Astrocyte of the hippocampus (primary cell): ENCODE results near the gene PLOD3.

Experiments
- DNase-seq: peaks from one replicate; pipeline ENCODE4 v3.0.0; 2011; ENCODE audit warnings: low read depth, low spot score

Gene PLOD3

DNA sequence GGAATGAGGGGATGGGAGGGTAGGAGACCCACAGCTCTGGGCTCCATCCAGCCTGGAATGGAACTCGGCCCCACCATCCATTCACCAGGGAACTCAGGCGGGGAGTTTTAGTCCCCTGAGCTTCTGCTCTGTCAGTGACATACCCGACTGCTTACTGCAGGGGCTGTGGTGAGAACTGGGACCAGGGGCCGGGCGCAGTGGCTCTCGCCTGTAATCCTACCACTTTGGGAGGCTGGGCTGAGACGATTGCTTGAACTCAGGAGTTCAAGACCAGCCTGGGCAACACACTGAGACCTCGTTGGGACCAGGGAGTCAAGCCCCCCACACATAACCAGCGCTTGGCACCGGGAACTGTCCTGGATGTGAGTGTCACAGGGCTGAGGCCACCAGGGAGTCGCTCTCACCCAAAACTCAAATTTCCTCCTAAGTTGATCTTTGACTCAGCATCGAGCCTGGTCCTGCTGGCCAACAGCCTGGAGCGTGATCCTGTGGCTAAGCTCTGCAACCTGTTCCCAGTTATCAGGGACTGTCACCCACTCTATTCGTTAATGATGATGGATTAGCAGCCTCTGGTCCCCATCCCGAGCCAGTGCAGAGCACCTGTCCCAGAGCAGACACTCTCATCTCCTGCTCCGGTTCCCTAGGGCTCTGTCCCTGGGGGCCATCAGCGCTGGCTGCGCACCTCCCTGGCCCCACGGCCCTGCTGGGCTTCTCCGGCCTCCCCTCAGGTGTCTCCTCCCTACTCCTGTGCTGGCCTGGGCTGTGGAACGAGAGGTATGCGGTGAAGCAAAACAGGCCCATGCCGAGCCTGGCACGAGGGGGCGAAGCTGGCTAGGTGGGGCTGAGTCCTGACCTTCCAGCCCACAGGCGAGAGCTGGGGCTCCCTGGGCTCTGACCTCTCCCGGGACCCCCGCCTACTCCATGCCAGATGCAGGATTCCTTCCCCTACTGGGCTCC, 21.1 kb upstream of the PLOD3 start:
- no peak for DNase-seq

DNA sequence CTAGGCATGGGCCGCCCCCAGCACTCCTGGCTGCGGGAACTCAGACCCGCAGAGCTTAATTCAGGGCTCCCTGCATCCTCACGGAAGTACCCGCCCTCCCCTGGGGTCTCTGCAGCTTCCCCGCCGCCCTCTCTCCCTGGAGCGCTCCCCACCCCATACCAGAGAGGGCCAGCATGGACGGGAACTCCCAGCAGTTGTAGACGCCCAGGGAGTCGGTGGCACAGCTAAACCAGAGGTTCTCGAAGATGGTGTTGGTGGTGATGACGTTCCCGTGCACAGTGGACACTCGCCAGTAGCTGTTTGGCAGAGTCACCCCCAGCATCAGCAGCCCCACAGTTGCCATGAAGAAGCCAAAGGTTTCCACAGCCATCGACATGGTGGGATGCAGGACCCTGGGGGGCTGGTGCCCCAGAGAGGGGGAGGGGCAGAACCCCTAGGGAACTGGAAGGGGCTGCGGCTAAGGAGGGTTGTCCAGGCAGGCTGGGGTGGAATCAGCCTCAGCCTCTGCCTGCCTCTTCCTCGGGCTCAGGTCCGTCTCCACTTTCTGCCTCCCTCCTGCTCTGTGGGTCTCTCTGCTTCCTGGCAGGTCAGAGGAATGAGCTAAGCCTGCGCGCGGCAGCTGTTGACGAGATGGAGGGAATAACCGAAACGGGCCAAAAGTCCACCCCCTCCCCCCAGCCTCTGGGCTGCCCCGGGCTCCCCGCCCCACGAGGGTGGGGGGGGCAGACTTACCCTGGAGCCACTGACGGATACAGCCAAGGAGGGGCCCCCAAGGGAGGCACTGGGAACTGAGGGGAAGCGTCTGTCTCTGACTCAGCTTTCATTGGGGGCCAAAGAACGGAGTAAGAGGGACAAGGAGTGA, 20.1 kb upstream of the PLOD3 start, which contains the start of gene CLDN15:
CLDN15 (minus strand) TSS at position 597 of the 862 bp plus-strand sequence; CDS start at position 376, 221 bp downstream.
- no peak for DNase-seq

DNA sequence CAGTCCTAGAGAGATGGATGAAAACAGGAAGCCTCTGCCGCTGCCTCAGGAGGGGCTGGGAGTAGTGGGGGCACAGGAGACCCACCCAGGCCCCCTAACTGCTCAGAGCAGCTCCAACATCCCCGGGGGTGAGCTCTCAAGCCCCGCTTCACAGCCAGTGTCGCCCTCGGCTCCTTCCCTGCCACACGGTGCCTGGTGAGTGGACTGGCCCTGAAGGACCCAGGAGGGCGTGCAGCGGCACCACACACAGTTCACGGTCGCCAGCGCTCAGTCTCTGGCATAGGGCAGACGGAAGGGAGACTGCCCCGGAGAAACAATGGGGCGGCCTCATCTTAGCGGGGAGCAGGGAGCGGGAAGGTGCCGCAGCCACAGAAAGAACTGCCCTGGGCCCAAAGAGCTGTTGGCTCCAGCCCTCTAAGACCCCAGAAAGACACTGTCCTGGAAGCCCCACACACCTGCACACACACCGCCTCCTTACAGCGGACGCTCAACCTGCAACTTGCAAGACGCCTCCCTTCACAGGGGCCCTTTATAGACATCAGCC, 19.0 kb upstream of the PLOD3 start:
- DNase-seq, result no peak

- DNase-seq, result no peak
Measured at GRCh38 chr7:101235522-101235921, 18.1 kb upstream of the PLOD3 start.

GRCh38 chr7:101235050-101235449, 17.7 kb upstream of the PLOD3 start:
- DNase-seq, result no peak

- DNase-seq, result no peak
Measured at GRCh38 chr7:101234636-101235035, 17.3 kb upstream of the PLOD3 start.

DNA sequence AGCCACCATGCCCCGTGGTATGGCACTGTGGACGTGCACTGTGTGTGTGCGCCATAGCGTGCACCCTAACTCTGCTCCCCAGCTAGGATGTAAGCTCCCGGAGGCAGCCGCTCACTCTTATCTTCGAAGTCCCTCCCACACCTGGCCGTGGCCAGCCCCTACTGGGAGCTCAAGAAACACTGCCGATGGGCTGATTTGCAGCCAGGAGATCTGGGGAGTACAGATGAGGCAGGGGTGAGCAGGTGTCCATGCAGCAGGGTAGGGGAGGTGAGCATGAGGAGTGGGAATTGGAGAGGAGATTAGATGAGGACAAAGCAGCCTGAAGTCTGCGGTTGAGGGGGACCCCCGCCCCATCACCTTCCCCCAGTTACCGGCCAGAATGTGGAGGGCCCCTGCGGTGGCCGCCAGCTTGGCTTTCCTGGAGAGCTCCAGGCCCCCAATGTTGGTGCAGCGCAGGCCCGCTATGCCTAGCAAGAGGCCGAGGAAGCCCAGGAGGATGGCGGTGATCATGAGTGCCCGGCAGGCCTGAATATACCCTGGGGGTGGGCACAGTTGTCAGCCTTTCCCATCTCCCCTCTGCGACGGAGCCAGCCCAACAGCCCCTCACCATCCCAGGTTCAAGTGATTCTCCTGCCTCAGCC, 16.6 kb upstream of the PLOD3 start:
- DNase-seq, result no peak

DNA sequence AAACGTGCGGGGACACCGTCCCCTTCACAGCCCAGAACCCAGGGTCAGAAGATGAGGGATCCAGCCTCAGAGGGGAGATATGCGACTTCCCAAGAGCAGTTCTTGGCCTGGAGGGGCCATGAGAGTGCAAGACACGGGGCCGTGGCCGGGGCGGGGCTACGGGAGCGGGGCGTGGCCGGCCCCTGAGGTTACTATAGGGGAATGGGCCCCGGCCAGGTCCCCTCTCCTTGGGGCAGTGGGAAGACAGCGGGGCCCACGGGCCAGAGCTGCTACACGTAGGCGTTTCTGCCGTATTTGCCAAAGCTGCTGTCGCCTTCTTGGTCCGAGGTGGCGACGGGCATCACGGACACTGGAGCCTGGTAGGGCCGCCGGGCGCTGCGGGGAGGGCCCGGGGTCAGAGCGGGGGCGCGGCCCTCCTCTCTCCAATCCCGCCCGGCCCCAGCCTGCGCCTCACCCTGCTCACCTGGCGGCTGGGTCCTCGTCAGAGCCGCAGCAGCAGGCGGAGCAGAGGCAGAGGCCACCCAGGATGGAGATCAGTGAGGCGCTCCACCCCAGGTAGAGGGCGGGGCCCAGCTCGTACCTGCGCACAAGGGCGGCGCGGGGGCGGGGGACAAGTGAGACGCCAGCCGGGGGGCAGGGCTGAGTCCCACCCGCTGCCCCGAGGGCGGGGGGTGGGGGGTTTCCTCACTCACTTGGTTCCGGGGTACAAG, 14.9 kb upstream of the PLOD3 start:
- DNase-seq, result peak; percentile 24

GRCh38 chr7:101231644-101232043, 14.3 kb upstream of the PLOD3 start:
- DNase-seq, result no peak

DNA sequence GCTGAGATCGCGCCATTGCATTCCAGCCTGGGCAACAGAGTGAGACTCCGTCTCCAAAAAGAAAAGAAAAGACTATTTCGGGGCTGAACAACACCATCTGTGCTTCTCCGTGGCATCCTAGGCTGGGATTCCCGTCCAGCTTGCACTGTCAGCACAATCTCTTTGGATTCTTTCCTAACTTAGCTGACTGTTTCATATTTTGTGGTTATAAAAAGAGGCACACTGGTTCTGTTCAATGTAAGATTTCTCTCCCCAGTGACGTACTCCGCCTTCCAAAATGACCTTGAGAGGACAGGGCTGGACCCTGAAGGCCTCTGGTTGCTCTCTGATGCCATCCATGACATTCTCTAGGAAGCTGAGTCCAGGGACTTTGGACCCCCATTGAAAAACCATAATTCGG, 9.3 kb upstream of the PLOD3 start:
- DNase-seq, result no peak

DNA sequence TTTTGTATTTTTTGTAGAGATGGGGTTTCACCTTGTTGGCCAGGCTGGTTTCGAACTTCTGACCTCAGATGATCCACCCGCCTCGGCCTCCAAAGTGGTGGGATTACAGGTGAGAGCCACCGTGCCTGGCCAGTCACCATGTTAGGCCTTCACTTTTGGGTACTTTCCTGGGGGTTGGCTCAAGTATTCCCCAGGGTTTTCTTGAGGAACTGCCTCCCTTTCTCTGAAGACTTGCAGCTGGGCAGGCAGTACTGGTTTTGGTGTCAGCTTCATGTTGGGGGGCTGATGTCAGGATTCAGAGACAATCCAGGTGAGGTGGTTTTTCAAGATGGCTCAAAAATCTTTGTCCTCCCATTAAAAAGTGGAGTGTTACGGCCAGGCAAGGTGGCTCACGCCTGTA, 8.3 kb upstream of the PLOD3 start:
- DNase-seq, result no peak

GRCh38 chr7:101223528-101223927, 6.1 kb upstream of the PLOD3 start:
- no peak for DNase-seq

DNA sequence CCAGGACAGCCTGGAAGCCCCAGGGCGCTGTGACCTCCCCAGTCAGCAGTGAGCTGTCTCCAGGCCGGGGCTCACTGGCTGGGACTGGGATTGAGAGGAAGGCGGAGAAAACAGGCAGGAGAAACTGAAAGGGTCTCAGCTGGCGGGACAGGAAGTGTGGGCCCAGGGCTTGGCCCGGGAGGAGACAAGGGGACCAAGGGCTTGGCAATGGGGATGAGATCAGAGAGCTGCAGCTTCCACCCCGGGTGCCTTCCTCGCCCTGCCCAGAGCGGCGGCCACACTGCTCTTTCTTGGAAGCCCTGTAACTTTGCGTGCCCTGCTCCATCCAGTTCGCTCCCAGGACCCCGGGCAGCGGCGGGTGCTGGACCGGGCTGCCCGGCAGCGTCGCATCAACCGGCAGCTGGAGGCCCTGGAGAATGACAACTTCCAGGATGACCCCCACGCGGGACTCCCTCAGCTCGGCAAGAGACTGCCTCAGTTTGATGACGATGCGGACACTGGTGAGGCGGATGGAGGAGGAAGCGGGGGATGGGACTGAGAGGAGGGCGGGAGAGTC, 5.0 kb upstream of the PLOD3 start:
- DNase-seq, result no peak

DNA sequence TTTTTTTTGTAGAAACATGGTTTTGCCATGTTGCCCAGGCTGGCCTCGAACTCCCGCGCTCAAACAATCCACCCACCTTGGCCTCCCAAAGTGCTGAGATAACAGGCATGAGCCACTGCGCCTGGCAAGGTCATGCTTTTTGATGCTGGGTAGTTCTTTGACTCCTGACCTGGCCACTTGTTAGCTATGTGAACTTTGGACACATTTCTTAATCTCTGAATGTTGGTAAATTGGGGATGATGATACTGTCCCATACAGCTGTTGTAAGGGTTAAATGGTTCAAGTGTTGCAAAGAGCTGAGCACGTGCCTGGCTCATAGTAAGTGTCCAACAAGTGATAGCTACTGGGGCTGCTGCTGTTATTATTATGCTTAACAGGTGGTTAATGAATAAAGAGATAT, 2.9 kb upstream of the PLOD3 start:
- no peak for DNase-seq

DNA sequence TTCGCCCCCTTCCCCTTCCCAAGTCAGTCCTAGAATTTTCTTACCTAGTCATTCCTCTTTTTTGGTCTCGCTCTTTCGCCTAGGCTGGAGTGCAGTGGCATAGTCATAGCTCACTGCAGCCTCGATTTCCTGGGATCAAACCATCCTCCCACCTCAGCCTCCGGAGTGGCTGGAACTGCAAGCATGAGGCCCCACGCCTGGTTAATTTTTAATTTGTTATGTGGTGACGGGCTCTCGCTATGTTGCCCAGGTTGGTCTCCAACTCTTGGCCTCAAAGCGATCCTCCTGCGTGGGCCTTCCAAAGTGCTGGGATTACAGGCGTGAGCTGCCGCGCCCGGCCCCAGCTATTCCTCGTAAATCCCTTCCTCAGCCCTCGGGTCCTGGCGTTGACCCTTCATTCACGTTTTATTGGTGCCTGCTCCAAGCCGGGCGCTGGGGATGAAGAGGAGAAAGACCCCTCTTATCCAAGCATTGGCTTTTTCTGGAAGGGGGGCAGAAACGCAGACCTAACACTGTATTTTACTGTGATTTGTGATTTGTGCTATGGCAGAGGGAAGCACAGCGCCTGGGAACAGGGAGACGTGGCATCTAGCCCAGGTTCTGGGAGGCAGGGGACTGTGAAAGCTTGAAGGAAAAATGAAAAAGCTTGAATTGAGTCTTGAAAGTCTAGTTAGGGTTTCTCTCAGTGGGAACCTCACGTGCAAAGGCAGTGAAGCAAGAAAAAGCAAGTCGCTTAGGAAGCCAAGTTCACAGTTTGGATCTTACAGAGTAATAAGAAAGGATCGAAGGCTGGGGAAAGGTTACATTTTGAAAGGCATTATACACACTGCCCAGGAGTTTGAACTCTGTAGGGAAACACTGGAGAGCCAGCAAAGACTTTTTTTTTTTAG, 1.1 kb upstream of the PLOD3 start:
- DNase-seq, result peak; percentile 40

GRCh38 chr7:101216860-101217387, 457 bp downstream of the PLOD3 start:
- peak; percentile 46 for DNase-seq

DNA sequence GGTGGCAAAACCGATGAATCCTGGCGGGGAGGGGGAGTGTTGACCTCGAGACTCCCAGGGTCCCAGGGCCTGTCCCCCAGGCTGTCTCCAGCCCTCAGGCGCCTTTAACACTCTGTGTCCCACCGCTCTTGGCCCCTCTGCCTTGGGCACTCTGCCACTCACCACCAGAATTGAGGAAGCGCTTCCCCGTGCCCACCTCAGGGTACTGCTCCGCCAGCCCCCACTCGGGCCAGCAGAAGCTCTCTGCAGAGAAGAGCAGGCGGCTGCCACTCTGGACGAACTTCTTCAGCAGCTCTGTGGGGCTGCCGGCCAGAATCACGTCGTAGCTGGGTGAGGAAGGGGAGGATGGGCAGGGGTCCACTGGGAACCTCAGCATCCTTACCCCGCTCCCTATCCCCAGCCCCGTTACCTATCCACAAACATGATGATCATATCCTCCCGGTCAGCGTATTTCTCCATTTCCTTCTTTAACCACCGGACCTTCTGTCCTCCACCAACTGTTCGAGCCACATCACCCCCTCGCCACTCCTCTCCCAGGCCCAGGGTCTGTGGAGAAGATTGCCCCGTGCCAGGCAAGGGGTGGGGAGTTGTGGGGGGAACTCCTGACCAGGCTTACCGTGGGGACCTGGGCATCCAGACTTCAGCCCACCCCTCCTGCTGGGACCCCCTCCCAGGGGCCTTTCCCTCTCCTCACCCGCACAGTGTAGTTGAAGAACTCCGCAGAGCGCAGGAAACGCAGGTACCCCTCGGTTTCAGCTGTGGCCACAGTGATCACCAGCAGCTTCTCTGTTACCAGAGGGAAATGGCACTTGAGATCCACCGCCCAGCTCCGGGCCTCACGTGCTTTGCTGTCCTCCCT, 1.2 kb downstream of the PLOD3 start:
- no peak for DNase-seq

DNA sequence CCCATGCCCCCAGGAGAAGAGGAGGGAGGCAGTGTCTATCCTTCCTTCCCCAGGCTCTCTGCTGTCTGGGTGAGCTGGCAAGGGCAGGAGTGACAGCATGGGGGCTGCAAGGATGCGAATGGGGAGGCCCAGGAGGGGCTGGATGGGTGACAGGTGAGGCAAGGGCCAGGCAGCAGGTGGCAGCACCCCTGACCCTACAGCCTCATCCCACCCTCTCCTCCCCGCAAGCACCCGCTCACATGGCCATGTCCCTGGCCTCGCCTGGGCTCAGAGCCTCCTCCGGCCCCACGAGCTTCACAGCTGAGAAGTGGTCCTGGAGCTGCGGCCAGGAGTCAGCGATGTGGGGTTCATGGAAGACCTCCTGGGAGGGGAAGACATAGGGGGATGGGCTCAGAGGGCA, 5.4 kb downstream of the PLOD3 start:
- no peak for DNase-seq
